Muscle layer of duodenum (tissue), 2 donors: ENCODE results near the gene TMC4.

ENCODE experiments used
- H3K27ac ChIP-seq: one replicate; pipeline ENCODE4 v1.7.0; 2013; ENCODE audit warnings: mild to moderate bottlenecking, low read length
- H3K27me3 ChIP-seq: one replicate; pipeline ENCODE4 v1.7.0; 2013; ENCODE audit warnings: low read depth, mild to moderate bottlenecking, control low read depth, low read length
- H3K36me3 ChIP-seq, 2 donors: one replicate each; pipeline ENCODE4 v1.7.0; 2013; ENCODE audit warnings: low read length in 2 of 2, control low read depth in 1 of 2, mild to moderate bottlenecking in 1 of 2; ENCODE audit not compliant: insufficient read depth in 2 of 2, control insufficient read depth in 1 of 2
- H3K4me1 ChIP-seq, 2 donors: one replicate each; pipeline ENCODE4 v1.7.0; 2013; ENCODE audit warnings: low read length in 2 of 2, mild to moderate bottlenecking in 2 of 2, control low read depth in 1 of 2, moderate library complexity in 1 of 2; ENCODE audit not compliant: insufficient read depth in 2 of 2, control insufficient read depth in 1 of 2
- H3K4me3 ChIP-seq, 2 donors: one replicate each; pipeline ENCODE4 v1.7.0; 2013; ENCODE audit warnings: low read length in 2 of 2, low read depth in 1 of 2, mild to moderate bottlenecking in 1 of 2
- H3K9me3 ChIP-seq, 2 donors: one replicate each; pipeline ENCODE4 v1.7.0; 2013; ENCODE audit warnings: low read length in 2 of 2, control low read depth in 1 of 2, mild to moderate bottlenecking in 1 of 2; ENCODE audit not compliant: control insufficient read depth in 1 of 2
- donor health status: healthy.

TMC4 gene

GRCh38 chr19:54152267-54152666 is 20.7 kb downstream of the TMC4 start:
- Histone ChIP-seq H3K9me3 (no peaks in the 10 kb centered on the region), H3K27ac (no peak overlapping the region), H3K4me1 (peaks cover 0 to 16% of the 10 kb centered on the region in 2 donors), H3K36me3 (peaks cover 53 to 99% of the 10 kb centered on the region in 2 donors), H3K27me3 (no peaks in the 10 kb centered on the region), H3K4me3 (no peak overlapping the region)

- no peak overlapping the region for H3K4me3 ChIP-seq
- no peaks in the 10 kb centered on the region for H3K9me3 ChIP-seq
- no peaks in the 10 kb centered on the region for H3K27me3 ChIP-seq
- H3K36me3 ChIP-seq: peaks cover 61 to 99% of the 10 kb centered on the region in 2 donors
- H3K27ac ChIP-seq: no peak overlapping the region
- peaks cover 0 to 21% of the 10 kb centered on the region in 2 donors for H3K4me1 ChIP-seq
Measured at GRCh38 chr19:54151362-54152035, 21.5 kb downstream of the TMC4 start.

- Histone ChIP-seq H3K4me1 (peaks cover 0 to 25% of the 10 kb centered on the region in 2 donors), H3K4me3 (no peak overlapping the region), H3K36me3 (peaks cover 64 to 99% of the 10 kb centered on the region in 2 donors), H3K27ac (no peak overlapping the region), H3K9me3 (no peaks in the 10 kb centered on the region), H3K27me3 (no peaks in the 10 kb centered on the region)
Measured at GRCh38 chr19:54149021-54149812, 23.7 kb downstream of the TMC4 start.

- H3K4me3 ChIP-seq: no peak overlapping the region
- H3K36me3 ChIP-seq: peaks cover 70 to 99% of the 10 kb centered on the region in 2 donors
- no peaks in the 10 kb centered on the region for H3K9me3 ChIP-seq
- no peaks in the 10 kb centered on the region for H3K27me3 ChIP-seq
- no peak overlapping the region for H3K27ac ChIP-seq
- peaks cover 0 to 21% of the 10 kb centered on the region in 2 donors for H3K4me1 ChIP-seq
Measured at GRCh38 chr19:54148158-54148557, 24.8 kb downstream of the TMC4 start.

GRCh38 chr19:54147676-54148075 is 25.3 kb downstream of the TMC4 start:
- H3K27me3 ChIP-seq: no peaks in the 10 kb centered on the region
- H3K27ac ChIP-seq: no peak overlapping the region
- H3K9me3 ChIP-seq: no peaks in the 10 kb centered on the region
- H3K36me3 ChIP-seq: peaks cover 75 to 99% of the 10 kb centered on the region in 2 donors
- peaks cover 0 to 17% of the 10 kb centered on the region in 2 donors for H3K4me1 ChIP-seq
- no peak overlapping the region for H3K4me3 ChIP-seq

GRCh38 chr19:54145541-54146158 is 27.3 kb downstream of the TMC4 start:
- H3K36me3 ChIP-seq: peaks cover 71 to 81% of the 10 kb centered on the region in 2 donors
- H3K4me1 ChIP-seq: peaks cover 0 to 23% of the 10 kb centered on the region in 2 donors
- no peaks in the 10 kb centered on the region for H3K27me3 ChIP-seq
- no peak overlapping the region for H3K27ac ChIP-seq
- no peaks in the 10 kb centered on the region for H3K9me3 ChIP-seq
- H3K4me3 ChIP-seq: no peak overlapping the region

GRCh38 chr19:54142166-54142780 is 30.7 kb downstream of the TMC4 start:
- Histone ChIP-seq H3K36me3 (peaks cover 47 to 53% of the 10 kb centered on the region in 2 donors), H3K27me3 (no peaks in the 10 kb centered on the region), H3K9me3 (no peaks in the 10 kb centered on the region), H3K27ac (no peak overlapping the region), H3K4me3 (no peak overlapping the region), H3K4me1 (peaks cover 4 to 37% of the 10 kb centered on the region in 2 donors)

GRCh38 chr19:54141356-54141755 is 31.6 kb downstream of the TMC4 start:
- no peaks in the 10 kb centered on the region for H3K9me3 ChIP-seq
- H3K36me3 ChIP-seq: peaks cover 38 to 43% of the 10 kb centered on the region in 2 donors
- no peak overlapping the region for H3K4me3 ChIP-seq
- no peak overlapping the region for H3K27ac ChIP-seq
- peaks cover 4 to 31% of the 10 kb centered on the region in 2 donors for H3K4me1 ChIP-seq
- H3K27me3 ChIP-seq: no peaks in the 10 kb centered on the region

- Histone ChIP-seq H3K36me3 (peaks cover 11 to 17% of the 10 kb centered on the region in 2 donors), H3K27me3 (no peaks in the 10 kb centered on the region), H3K27ac (no peak overlapping the region), H3K4me1 (peaks cover 4 to 36% of the 10 kb centered on the region in 2 donors), H3K9me3 (no peaks in the 10 kb centered on the region), H3K4me3 (peak overlapping the region; percentile 60 to 90)
Measured at GRCh38 chr19:54138489-54139256, 34.3 kb downstream of the TMC4 start.

GRCh38 chr19:54137699-54138488 is 35.1 kb downstream of the TMC4 start, which contains the start of gene CNOT3:
TSS of gene CNOT3 (plus strand) at chr19:54137762. CDS start at chr19:54142979, 5,217 bp downstream.
- peaks cover 4 to 36% of the 10 kb centered on the region in 2 donors for H3K4me1 ChIP-seq

More at GRCh38 chr19:54137699-54138488, 35.1 kb downstream of the TMC4 start, which contains the start of gene CNOT3:
- peak within 1 kb of the TSS; percentile 45 for H3K27ac ChIP-seq
- H3K27me3 ChIP-seq: no peaks in the 10 kb centered on the region
- H3K4me3 ChIP-seq: peak within 1 kb of the TSS; percentile 83 to 90
- peaks cover 3 to 9% of the 10 kb centered on the region in 2 donors for H3K36me3 ChIP-seq
- H3K9me3 ChIP-seq: no peaks in the 10 kb centered on the region
